Stimulated activated effector memory CD8-positive, alpha-beta T cell treated with anti-CD3 and anti-CD28 coated beads, Interleukin-12 subunit alpha, Interleukin-12 subunit beta, amount 100 ng/mL, for 72 hours (primary cell): Measurements from ENCODE around the gene BASP1.

Experiments
- ATAC-seq: fragments of 150-1000 bp; cut with Tn5 transposase; 2 replicates; pipeline ENCODE4 v1.10.0; 2021
- DNase-seq, 2 donors: peaks; one replicate each; pipeline ENCODE4 v3.0.0; 2021 to 2022; ENCODE audit warnings: low spot score in 2 of 2
- H3K27ac Mint-ChIP-seq: one replicate; pipeline ENCODE4 v1.8.0; 2022; ENCODE audit warnings: mild to moderate bottlenecking, mixed read lengths
- H3K36me3 Mint-ChIP-seq: one replicate; pipeline ENCODE4 v1.8.0; 2022; ENCODE audit warnings: mild to moderate bottlenecking, mixed read lengths
- H3K4me1 Mint-ChIP-seq: one replicate; pipeline ENCODE4 v1.8.0; 2022; ENCODE audit warnings: mixed read lengths
- H3K4me3 Mint-ChIP-seq: one replicate; pipeline ENCODE4 v1.8.0; 2022; ENCODE audit warnings: mild to moderate bottlenecking, mixed read lengths
- H3K9me3 Mint-ChIP-seq: one replicate; pipeline ENCODE4 v1.8.0; 2022; ENCODE audit warnings: mixed read lengths

BASP1 gene

GRCh38 chr5:17214893-17215292, 2.5 kb upstream of the BASP1 start:
- H3K9me3 Mint-ChIP-seq = no peaks in the 10 kb centered on the region
- H3K4me3 Mint-ChIP-seq = no peak overlapping the region
- peaks cover 6% of the 10 kb centered on the region for H3K4me1 Mint-ChIP-seq
- H3K27ac Mint-ChIP-seq = no peak overlapping the region
- DNase-seq (no peak), ATAC-seq (no peak)
- peaks cover 6% of the 10 kb centered on the region for H3K36me3 Mint-ChIP-seq

GRCh38 chr5:17215361-17215760, 2.1 kb upstream of the BASP1 start:
- Mint-ChIP-seq H3K36me3 (peaks cover 6% of the 10 kb centered on the region), H3K27ac (no peak overlapping the region), H3K4me3 (no peak overlapping the region), H3K9me3 (no peaks in the 10 kb centered on the region), H3K4me1 (peaks cover 6% of the 10 kb centered on the region)
- no peak for DNase-seq
- ATAC-seq = no peak

GRCh38 chr5:17216176-17216973, 1.1 kb upstream of the BASP1 start:
- ATAC-seq (peak; percentile 51), DNase-seq (no peak)
- Mint-ChIP-seq H3K9me3 (no peaks in the 10 kb centered on the region), H3K27ac (no peak overlapping the region), H3K4me1 (peaks cover 6% of the 10 kb centered on the region), H3K4me3 (peak overlapping the region; percentile 41), H3K36me3 (peaks cover 6% of the 10 kb centered on the region)

- Mint-ChIP-seq H3K4me3 (peak overlapping the region; percentile 41), H3K27ac (no peak overlapping the region), H3K4me1 (peaks cover 6% of the 10 kb centered on the region), H3K9me3 (no peaks in the 10 kb centered on the region), H3K36me3 (peaks cover 6% of the 10 kb centered on the region)
- ATAC-seq (no peak), DNase-seq (no peak)
These were observed 398 bp upstream of the BASP1 start for GRCh38 chr5:17216974-17217492.

GRCh38 chr5:17218353-17219005, 1.0 kb downstream of the BASP1 start:
- H3K4me1 Mint-ChIP-seq = peaks cover 6% of the 10 kb centered on the region
- peaks cover 6% of the 10 kb centered on the region for H3K36me3 Mint-ChIP-seq
- no peak for ATAC-seq
- no peaks in the 10 kb centered on the region for H3K9me3 Mint-ChIP-seq
- peak overlapping the region; percentile 21 for H3K4me3 Mint-ChIP-seq
- DNase-seq = no peak
- H3K27ac Mint-ChIP-seq = no peak overlapping the region

GRCh38 chr5:17219006-17219422, 1.6 kb downstream of the BASP1 start:
- ATAC-seq (no peak), DNase-seq (no peak)
- Mint-ChIP-seq H3K27ac (no peak overlapping the region), H3K4me3 (peak overlapping the region; percentile 21), H3K4me1 (peaks cover 6% of the 10 kb centered on the region), H3K9me3 (no peaks in the 10 kb centered on the region), H3K36me3 (peaks cover 6% of the 10 kb centered on the region)

GRCh38 chr5:17219469-17219868, 2.0 kb downstream of the BASP1 start:
- peak overlapping the region; percentile 21 for H3K4me3 Mint-ChIP-seq
- DNase-seq (no peak), ATAC-seq (no peak)
- no peaks in the 10 kb centered on the region for H3K9me3 Mint-ChIP-seq
- H3K27ac Mint-ChIP-seq = no peak overlapping the region
- peaks cover 6% of the 10 kb centered on the region for H3K4me1 Mint-ChIP-seq
- H3K36me3 Mint-ChIP-seq = peaks cover 6% of the 10 kb centered on the region

GRCh38 chr5:17219992-17220391, 2.6 kb downstream of the BASP1 start:
- H3K36me3 Mint-ChIP-seq = peaks cover 6% of the 10 kb centered on the region
- H3K4me3 Mint-ChIP-seq = no peak overlapping the region
- no peak for ATAC-seq
- no peaks in the 10 kb centered on the region for H3K9me3 Mint-ChIP-seq
- no peak for DNase-seq
- H3K4me1 Mint-ChIP-seq = peaks cover 6% of the 10 kb centered on the region
- no peak overlapping the region for H3K27ac Mint-ChIP-seq

GRCh38 chr5:17220469-17220868, 3.0 kb downstream of the BASP1 start:
- peaks cover 6% of the 10 kb centered on the region for H3K4me1 Mint-ChIP-seq
- ATAC-seq (no peak), DNase-seq (no peak)
- no peak overlapping the region for H3K4me3 Mint-ChIP-seq
- H3K36me3 Mint-ChIP-seq = peaks cover 6% of the 10 kb centered on the region
- no peak overlapping the region for H3K27ac Mint-ChIP-seq
- no peaks in the 10 kb centered on the region for H3K9me3 Mint-ChIP-seq

GRCh38 chr5:17221843-17222636, 4.6 kb downstream of the BASP1 start:
- DNase-seq = no peak
- peaks cover under 1% of the 10 kb centered on the region for H3K4me1 Mint-ChIP-seq
- no peak for ATAC-seq
- no peak overlapping the region for H3K4me3 Mint-ChIP-seq
- no peaks in the 10 kb centered on the region for H3K9me3 Mint-ChIP-seq
- peaks cover under 1% of the 10 kb centered on the region for H3K36me3 Mint-ChIP-seq
- H3K27ac Mint-ChIP-seq = no peak overlapping the region

GRCh38 chr5:17222664-17223063, 5.2 kb downstream of the BASP1 start:
- Mint-ChIP-seq H3K27ac (no peak overlapping the region), H3K9me3 (no peaks in the 10 kb centered on the region), H3K4me1 (no peaks in the 10 kb centered on the region), H3K4me3 (no peak overlapping the region), H3K36me3 (no peaks in the 10 kb centered on the region)
- DNase-seq (no peak), ATAC-seq (no peak)

- no peaks in the 10 kb centered on the region for H3K36me3 Mint-ChIP-seq
- no peaks in the 10 kb centered on the region for H3K9me3 Mint-ChIP-seq
- DNase-seq (no peak), ATAC-seq (no peak)
- H3K4me3 Mint-ChIP-seq = no peak overlapping the region
- no peak overlapping the region for H3K27ac Mint-ChIP-seq
- no peaks in the 10 kb centered on the region for H3K4me1 Mint-ChIP-seq
These were observed 6.1 kb downstream of the BASP1 start for GRCh38 chr5:17223367-17224185.

GRCh38 chr5:17224858-17225511, 7.6 kb downstream of the BASP1 start:
- Mint-ChIP-seq H3K9me3 (peaks cover under 1% of the 10 kb centered on the region), H3K27ac (no peak overlapping the region), H3K4me1 (no peaks in the 10 kb centered on the region), H3K4me3 (no peak overlapping the region), H3K36me3 (no peaks in the 10 kb centered on the region)
- no peak for DNase-seq
- ATAC-seq = peak; percentile 77

- Mint-ChIP-seq H3K4me1 (no peaks in the 10 kb centered on the region), H3K27ac (no peak overlapping the region), H3K4me3 (no peak overlapping the region), H3K36me3 (no peaks in the 10 kb centered on the region), H3K9me3 (peaks cover 3% of the 10 kb centered on the region)
- DNase-seq = no peak
- no peak for ATAC-seq
These were observed 8.1 kb downstream of the BASP1 start for GRCh38 chr5:17225520-17225919.
